GM20000 (cell line): ENCODE measurements around the gene MT1F.
"Not testable (repeated sequence)": the region's sequence is repeated elsewhere in the genome, so short reads cannot be mapped to it uniquely, and the experiment has no call there.

Source experiments
- DNase-seq: peaks from one replicate; pipeline ENCODE4 v3.0.0; 2012; ENCODE audit warnings: low spot score
- CTCF ChIP-seq: IDR thresholded peaks from 2 replicates; pipeline ENCODE4 v1.5.1; 2012; ENCODE audit warnings: mild to moderate bottlenecking, control low read depth; ENCODE audit errors: extremely low read depth, missing control alignments

The MT1F gene

GRCh38 chr16:56620339-56620897 is 37.3 kb upstream of the MT1F start:
- no peak for DNase-seq
- TF ChIP-seq CTCF = no peak

GRCh38 chr16:56621665-56622445 is 35.9 kb upstream of the MT1F start:
- DNase-seq = not testable (repeated sequence)

GRCh38 chr16:56623184-56623583 is 34.6 kb upstream of the MT1F start:
- DNase-seq = not testable (repeated sequence)

- no peak for TF ChIP-seq CTCF
- DNase-seq = no peak
These were observed 34.1 kb upstream of the MT1F start for GRCh38 chr16:56623637-56624036.

- DNase-seq = no peak
- TF ChIP-seq CTCF = no peak
These were observed 32.4 kb upstream of the MT1F start, which contains the start of gene MT1E for GRCh38 chr16:56625140-56625942. Gene MT1E (plus strand): TSS chr16:56625781. CDS start chr16:56625852, 71 bp downstream.

GRCh38 chr16:56625943-56626654 is 31.7 kb upstream of the MT1F start:
- no peak for TF ChIP-seq CTCF

GRCh38 chr16:56626685-56627084 is 31.1 kb upstream of the MT1F start:
- no peak for DNase-seq
- TF ChIP-seq CTCF = no peak

More at GRCh38 chr16:56625943-56626654, 31.7 kb upstream of the MT1F start:
- DNase-seq = no peak
